Keratinocyte (primary cell): Measurements from ENCODE around the gene RNH1.

ENCODE experiments used
- CTCF ChIP-seq, 3 experiments: IDR thresholded peaks in 1 of 3; conservative IDR thresholded peaks in 1 of 3; optimal IDR thresholded peaks in 1 of 3; 2 replicates in 2 of 3; 3 replicates in 1 of 3; pipeline versions ENCODE3 to v1.5.1; 2011; ENCODE audit warnings: low read length in 3 of 3, mild to moderate bottlenecking in 3 of 3, moderate library complexity in 2 of 3, control low read depth in 1 of 3, inconsistent platforms in 1 of 3; ENCODE audit not compliant: insufficient read depth in 2 of 3; ENCODE audit errors: extremely low read depth in 1 of 3
- EZH2 ChIP-seq: IDR thresholded peaks from one replicate; pipeline ENCODE4 v1.6.1; 2012; ENCODE audit warnings: inconsistent platforms, mild to moderate bottlenecking, low read length, moderate library complexity

- TF ChIP-seq CTCF (optimal IDR thresholded peaks at IDR 0.05 in 1 of 3, IDR thresholded peaks at IDR 0.05 in 1 of 3, conservative IDR thresholded peaks at IDR 0.05 in 1 of 3; ENCODE audit: extremely low read depth in 1 of 3, insufficient read depth in 2 of 3, low read length in 3 of 3) (no peak), EZH2 (peak; percentile 0)
Observed at GRCh38 chr11:537622-538430, 30.8 kb upstream of the RNH1 start.
